HepG2 (cell line): ENCODE data around the gene PSMC3IP. TPM values are rescaled to one million over a fixed set of nuclear protein-coding genes. Genes with fewer than 3 reads are reported as not detected.
A peak's percentile ranks its signal among the peaks of the same experiment; 100 is the strongest.

ENCODE experiments used
- E2F1 ChIP-seq: sonication (generic); formaldehyde crosslinking; IDR thresholded peaks from 2 replicates; pipeline ENCODE4 v1.5.0; 2020; ENCODE audit warnings: missing genetic modification reagents
- NCOR1 ChIP-seq: fragments of 200-600 bp; sonication (generic); IDR thresholded peaks from 2 replicates; pipeline ENCODE4 v1.7.0; 2017; ENCODE audit warnings: antibody characterized with exemption, low read length, borderline replicate concordance
- NONO ChIP-seq, 2 experiments: fragments of 450-650 bp in 1 of 2; sonication (generic) in 1 of 2; formaldehyde crosslinking in 1 of 2; IDR thresholded peaks in 1 of 2; conservative IDR thresholded peaks in 1 of 2; 2 replicates each; pipeline versions ENCODE4 v1.6.1 to v1.8.0; 2017 to 2022; ENCODE audit warnings: mild to moderate bottlenecking in 1 of 2, missing genetic modification reagents in 1 of 2, moderate library complexity in 1 of 2
- NR3C1 ChIP-seq: sonication (generic); formaldehyde crosslinking; IDR thresholded peaks from 2 replicates; pipeline ENCODE4 v1.4.0; 2020; ENCODE audit warnings: missing genetic modification reagents
- RORA ChIP-seq: sonication (generic); formaldehyde crosslinking; IDR thresholded peaks from 2 replicates; pipeline ENCODE4 v1.5.0; 2020; ENCODE audit warnings: mild to moderate bottlenecking, missing genetic modification reagents, moderate library complexity
- ZMYM3 ChIP-seq: sonication (generic); formaldehyde crosslinking; IDR thresholded peaks from 2 replicates; pipeline ENCODE4 v1.5.1; 2020; ENCODE audit warnings: mild to moderate bottlenecking, missing genetic modification reagents
- ZNF205 ChIP-seq: IDR thresholded peaks from 2 replicates; pipeline ENCODE4 v1.6.1; 2018; ENCODE audit warnings: missing biosample characterization, missing genetic modification reagents
- ZNF543 ChIP-seq: sonication (generic); formaldehyde crosslinking; IDR thresholded peaks from 2 replicates; pipeline ENCODE4 v1.4.0; 2020; ENCODE audit warnings: mild to moderate bottlenecking, missing genetic modification reagents
- ZNF564 ChIP-seq: sonication (generic); formaldehyde crosslinking; IDR thresholded peaks from 2 replicates; pipeline ENCODE4 v1.8.1; 2023; ENCODE audit warnings: mild to moderate bottlenecking, missing genetic modification reagents
- ZNF597 ChIP-seq: sonication (generic); formaldehyde crosslinking; IDR thresholded peaks from 2 replicates; pipeline ENCODE4 v1.5.0; 2020; ENCODE audit warnings: missing genetic modification reagents
- ZNF792 ChIP-seq: IDR thresholded peaks from 2 replicates; pipeline ENCODE4 v1.6.1; 2016
- ZSCAN12 ChIP-seq: sonication (generic); formaldehyde crosslinking; IDR thresholded peaks from 2 replicates; pipeline ENCODE4 v1.9.0; 2021; ENCODE audit warnings: mild to moderate bottlenecking, missing genetic modification reagents
- polyA plus RNA-seq, 8 experiments: library from polyadenylated mRNA; depleted of rRNA in 3 of 8; stranded (reverse) in 7 of 8; unstranded in 1 of 8; fragments of >200 nt; fragmentation: Illumina TruSeq in 4 of 8; extraction: Trizol in 4 of 8; gene quantifications; 2 replicates each; pipeline versions ENCODE4 v1.2.1 to v1.2.3, GENCODE V29; 2011 to 2016; ENCODE audit warnings: low read depth in 4 of 8, missing spikeins in 1 of 8, mixed read lengths in 1 of 8; ENCODE audit not compliant: insufficient read depth in 1 of 8
- total RNA-seq, 5 experiments: library from RNA; depleted of rRNA; stranded (reverse); fragments of >200 nt; fragmentation: Illumina TruSeq; extraction: Trizol; gene quantifications; 2 replicates each; pipeline ENCODE4 v1.2.3, GENCODE V29; 2016; ENCODE audit warnings: low read depth in 1 of 5
- TF ChIP-seq, protein P1 (sequence below): sonication (generic); formaldehyde crosslinking; IDR thresholded peaks from 2 replicates; pipeline ENCODE4 v1.4.0; 2020; ENCODE audit warnings: missing genetic modification reagents, borderline replicate concordance
- TF ChIP-seq, protein P2 (sequence below): sonication (generic); formaldehyde crosslinking; IDR thresholded peaks from 2 replicates; pipeline ENCODE4 v1.8.1; 2023; ENCODE audit warnings: mild to moderate bottlenecking, inconsistent platforms, moderate library complexity, missing genetic modification reagents, borderline replicate concordance
- TF ChIP-seq, protein P3 (sequence below): sonication (generic); formaldehyde crosslinking; IDR thresholded peaks from 2 replicates; pipeline ENCODE4 v1.5.1; 2020; ENCODE audit warnings: mild to moderate bottlenecking, missing genetic modification reagents, moderate library complexity

Gene PSMC3IP
- total and polyA plus RNA-seq, 2 of the 13 experiments (the other 11 are each of a cell fraction or from before 2014, with no cell fraction given) = 6.5 to 22.4 TPM

DNA sequence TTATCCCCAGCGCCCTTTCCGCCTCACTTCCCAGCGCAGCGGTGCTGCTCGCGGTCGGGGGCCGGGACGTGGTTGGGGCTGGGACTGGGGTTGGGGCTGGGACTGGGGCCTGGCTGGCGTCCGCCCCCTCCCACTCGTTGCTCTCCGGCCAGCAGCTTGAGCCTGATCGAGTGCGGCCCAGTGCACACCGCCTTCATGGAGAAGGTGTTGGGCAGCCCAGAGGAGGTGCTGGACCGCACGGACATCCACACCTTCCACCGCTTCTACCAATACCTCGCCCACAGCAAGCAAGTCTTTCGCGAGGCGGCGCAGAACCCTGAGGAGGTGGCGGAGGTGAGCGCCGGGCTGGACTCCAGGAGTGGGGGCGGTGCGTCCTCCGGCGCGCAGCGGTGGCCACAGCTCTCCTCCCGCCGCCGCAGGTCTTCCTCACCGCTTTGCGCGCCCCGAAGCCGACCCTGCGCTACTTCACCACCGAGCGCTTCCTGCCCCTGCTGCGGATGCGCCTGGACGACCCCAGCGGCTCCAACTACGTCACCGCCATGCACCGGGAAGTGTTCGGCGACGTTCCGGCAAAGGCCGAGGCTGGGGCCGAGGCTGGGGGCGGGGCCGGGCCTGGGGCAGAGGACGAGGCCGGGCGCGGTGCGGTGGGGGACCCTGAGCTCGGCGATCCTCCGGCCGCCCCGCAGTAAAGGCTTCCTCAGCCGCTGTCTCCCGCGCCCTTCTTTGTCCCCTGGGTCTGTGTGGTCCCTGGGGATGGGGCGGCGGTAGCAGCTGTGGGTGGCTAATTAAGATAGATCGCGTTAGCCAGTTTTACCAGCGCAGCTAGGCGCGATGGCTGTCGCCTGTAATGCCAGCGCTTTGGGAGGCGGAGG lies 23.0 kb downstream of the PSMC3IP start (continued):
- TF ChIP-seq, protein P1, sequence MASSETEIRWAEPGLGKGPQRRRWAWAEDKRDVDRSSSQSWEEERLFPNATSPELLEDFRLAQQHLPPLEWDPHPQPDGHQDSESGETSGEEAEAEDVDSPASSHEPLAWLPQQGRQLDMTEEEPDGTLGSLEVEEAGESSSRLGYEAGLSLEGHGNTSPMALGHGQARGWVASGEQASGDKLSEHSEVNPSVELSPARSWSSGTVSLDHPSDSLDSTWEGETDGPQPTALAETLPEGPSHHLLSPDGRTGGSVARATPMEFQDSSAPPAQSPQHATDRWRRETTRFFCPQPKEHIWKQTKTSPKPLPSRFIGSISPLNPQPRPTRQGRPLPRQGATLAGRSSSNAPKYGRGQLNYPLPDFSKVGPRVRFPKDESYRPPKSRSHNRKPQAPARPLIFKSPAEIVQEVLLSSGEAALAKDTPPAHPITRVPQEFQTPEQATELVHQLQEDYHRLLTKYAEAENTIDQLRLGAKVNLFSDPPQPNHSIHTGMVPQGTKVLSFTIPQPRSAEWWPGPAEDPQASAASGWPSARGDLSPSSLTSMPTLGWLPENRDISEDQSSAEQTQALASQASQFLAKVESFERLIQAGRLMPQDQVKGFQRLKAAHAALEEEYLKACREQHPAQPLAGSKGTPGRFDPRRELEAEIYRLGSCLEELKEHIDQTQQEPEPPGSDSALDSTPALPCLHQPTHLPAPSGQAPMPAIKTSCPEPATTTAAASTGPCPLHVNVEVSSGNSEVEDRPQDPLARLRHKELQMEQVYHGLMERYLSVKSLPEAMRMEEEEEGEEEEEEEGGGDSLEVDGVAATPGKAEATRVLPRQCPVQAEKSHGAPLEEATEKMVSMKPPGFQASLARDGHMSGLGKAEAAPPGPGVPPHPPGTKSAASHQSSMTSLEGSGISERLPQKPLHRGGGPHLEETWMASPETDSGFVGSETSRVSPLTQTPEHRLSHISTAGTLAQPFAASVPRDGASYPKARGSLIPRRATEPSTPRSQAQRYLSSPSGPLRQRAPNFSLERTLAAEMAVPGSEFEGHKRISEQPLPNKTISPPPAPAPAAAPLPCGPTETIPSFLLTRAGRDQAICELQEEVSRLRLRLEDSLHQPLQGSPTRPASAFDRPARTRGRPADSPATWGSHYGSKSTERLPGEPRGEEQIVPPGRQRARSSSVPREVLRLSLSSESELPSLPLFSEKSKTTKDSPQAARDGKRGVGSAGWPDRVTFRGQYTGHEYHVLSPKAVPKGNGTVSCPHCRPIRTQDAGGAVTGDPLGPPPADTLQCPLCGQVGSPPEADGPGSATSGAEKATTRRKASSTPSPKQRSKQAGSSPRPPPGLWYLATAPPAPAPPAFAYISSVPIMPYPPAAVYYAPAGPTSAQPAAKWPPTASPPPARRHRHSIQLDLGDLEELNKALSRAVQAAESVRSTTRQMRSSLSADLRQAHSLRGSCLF (CRISPR knock-in tag) = no peak
- TF ChIP-seq ZNF597 = 0 out of 2 replicates have a peak, but pooled peaks have one; percentile 66
- peak; percentile 47; the same call in 1 of the 2 replicates for TF ChIP-seq ZMYM3 (CRISPR knock-in tag)
- TF ChIP-seq ZSCAN12 (CRISPR knock-in tag) = 0 out of 2 replicates have a peak, but pooled peaks have one; percentile 63
- no peak; the same call in 1 of the 2 replicates for TF ChIP-seq RORA (CRISPR knock-in tag)
- no peak for TF ChIP-seq NCOR1
- no peak for TF ChIP-seq ZNF543 (CRISPR knock-in tag)
- TF ChIP-seq, protein P2, sequence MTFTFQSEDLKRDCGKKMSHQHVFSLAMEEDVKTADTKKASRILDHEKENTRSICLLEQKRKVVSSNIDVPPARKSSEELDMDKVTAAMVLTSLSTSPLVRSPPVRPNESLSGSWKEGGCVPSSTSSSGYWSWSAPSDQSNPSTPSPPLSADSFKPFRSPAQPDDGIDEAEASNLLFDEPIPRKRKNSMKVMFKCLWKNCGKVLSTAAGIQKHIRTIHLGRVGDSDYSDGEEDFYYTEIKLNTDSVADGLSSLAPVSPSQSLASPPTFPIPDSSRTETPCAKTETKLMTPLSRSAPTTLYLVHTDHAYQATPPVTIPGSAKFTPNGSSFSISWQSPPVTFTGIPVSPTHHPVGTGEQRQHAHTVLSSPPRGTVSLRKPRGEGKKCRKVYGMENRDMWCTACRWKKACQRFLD (CRISPR knock-in tag) = no peak; the same call in 1 of the 2 replicates
- no peak for TF ChIP-seq NONO (IDR thresholded peaks at IDR 0.05)
- TF ChIP-seq NONO (CRISPR knock-in tag; conservative IDR thresholded peaks at IDR 0.05) = peak; percentile 95
- peak; percentile 98 for TF ChIP-seq ZNF792
- peak; percentile 82 for TF ChIP-seq ZNF205 (CRISPR knock-in tag)
- no peak for TF ChIP-seq E2F1 (CRISPR knock-in tag)
- TF ChIP-seq NR3C1 = no peak
- TF ChIP-seq, protein P3, sequence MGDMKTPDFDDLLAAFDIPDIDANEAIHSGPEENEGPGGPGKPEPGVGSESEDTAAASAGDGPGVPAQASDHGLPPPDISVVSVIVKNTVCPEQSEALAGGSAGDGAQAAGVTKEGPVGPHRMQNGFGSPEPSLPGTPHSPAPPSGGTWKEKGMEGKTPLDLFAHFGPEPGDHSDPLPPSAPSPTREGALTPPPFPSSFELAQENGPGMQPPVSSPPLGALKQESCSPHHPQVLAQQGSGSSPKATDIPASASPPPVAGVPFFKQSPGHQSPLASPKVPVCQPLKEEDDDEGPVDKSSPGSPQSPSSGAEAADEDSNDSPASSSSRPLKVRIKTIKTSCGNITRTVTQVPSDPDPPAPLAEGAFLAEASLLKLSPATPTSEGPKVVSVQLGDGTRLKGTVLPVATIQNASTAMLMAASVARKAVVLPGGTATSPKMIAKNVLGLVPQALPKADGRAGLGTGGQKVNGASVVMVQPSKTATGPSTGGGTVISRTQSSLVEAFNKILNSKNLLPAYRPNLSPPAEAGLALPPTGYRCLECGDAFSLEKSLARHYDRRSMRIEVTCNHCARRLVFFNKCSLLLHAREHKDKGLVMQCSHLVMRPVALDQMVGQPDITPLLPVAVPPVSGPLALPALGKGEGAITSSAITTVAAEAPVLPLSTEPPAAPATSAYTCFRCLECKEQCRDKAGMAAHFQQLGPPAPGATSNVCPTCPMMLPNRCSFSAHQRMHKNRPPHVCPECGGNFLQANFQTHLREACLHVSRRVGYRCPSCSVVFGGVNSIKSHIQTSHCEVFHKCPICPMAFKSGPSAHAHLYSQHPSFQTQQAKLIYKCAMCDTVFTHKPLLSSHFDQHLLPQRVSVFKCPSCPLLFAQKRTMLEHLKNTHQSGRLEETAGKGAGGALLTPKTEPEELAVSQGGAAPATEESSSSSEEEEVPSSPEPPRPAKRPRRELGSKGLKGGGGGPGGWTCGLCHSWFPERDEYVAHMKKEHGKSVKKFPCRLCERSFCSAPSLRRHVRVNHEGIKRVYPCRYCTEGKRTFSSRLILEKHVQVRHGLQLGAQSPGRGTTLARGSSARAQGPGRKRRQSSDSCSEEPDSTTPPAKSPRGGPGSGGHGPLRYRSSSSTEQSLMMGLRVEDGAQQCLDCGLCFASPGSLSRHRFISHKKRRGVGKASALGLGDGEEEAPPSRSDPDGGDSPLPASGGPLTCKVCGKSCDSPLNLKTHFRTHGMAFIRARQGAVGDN = peak; percentile 99
- peak; percentile 42; the same call in 1 of the 2 replicates for TF ChIP-seq ZNF564 (CRISPR knock-in tag)
